ENCODE measurements around the gene LZIC.

DNA sequence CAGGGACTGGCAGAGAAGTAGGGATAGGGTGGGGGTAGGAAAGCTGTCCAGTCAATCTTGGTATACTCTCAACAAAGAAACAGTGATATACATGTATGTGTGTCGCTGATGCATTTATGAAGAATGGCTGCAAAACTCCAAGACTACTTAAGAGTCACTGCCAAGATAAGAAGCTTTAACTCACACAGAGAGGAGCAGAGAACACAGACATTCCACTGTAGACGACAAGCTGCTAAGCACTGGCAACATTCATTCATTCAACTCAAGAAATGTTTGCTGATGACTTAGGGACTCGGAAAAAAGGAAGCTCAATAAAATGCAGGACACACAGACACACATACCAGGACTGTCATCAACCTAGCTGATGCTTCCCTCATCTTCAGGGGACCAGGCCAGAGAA lies 38.6 kb downstream of the LZIC start:
- TF ChIP-seq ARNTL (CRISPR knock-in tag; IDR thresholded peaks at IDR 0.05; ENCODE audit: borderline replicate concordance, low read depth): no peak
- no peak for TF ChIP-seq GLIS3 (CRISPR knock-in tag; IDR thresholded peaks at IDR 0.05)
- TF ChIP-seq, protein P1, sequence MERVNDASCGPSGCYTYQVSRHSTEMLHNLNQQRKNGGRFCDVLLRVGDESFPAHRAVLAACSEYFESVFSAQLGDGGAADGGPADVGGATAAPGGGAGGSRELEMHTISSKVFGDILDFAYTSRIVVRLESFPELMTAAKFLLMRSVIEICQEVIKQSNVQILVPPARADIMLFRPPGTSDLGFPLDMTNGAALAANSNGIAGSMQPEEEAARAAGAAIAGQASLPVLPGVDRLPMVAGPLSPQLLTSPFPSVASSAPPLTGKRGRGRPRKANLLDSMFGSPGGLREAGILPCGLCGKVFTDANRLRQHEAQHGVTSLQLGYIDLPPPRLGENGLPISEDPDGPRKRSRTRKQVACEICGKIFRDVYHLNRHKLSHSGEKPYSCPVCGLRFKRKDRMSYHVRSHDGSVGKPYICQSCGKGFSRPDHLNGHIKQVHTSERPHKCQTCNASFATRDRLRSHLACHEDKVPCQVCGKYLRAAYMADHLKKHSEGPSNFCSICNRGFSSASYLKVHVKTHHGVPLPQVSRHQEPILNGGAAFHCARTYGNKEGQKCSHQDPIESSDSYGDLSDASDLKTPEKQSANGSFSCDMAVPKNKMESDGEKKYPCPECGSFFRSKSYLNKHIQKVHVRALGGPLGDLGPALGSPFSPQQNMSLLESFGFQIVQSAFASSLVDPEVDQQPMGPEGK (CRISPR knock-in tag; IDR thresholded peaks at IDR 0.05; ENCODE audit: borderline replicate concordance): no peak
